Tibial artery (tissue), 4 donors: ENCODE measurements around the gene NOTUM.

Experiments used
- DNase-seq, 2 donors: peaks; one replicate each; pipeline ENCODE4 v3.0.0-alpha.2; 2019
- H3K27ac ChIP-seq, 2 donors: fragments of 200-600 bp; sonication (generic) in 1 of 2; 1 replicate in 1 of 2; 2 replicates in 1 of 2; pipeline ENCODE4 v1.5.1; 2018 to 2019; ENCODE audit warnings: mild to moderate bottlenecking in 1 of 2
- H3K27me3 ChIP-seq, 2 donors: fragments of 200-600 bp; sonication (generic) in 1 of 2; one replicate each; pipeline versions ENCODE4 v1.5.1 to v1.6.0; 2016 to 2019
- H3K36me3 ChIP-seq, 3 donors: fragments of 200-600 bp; sonication (generic) in 2 of 3; one replicate each; pipeline ENCODE4 v1.5.1; 2016 to 2019; ENCODE audit warnings: mild to moderate bottlenecking in 2 of 3
- H3K4me1 ChIP-seq, 4 donors: fragments of 200-600 bp; sonication (generic) in 2 of 4; 1 replicate in 3 of 4; 2 replicates in 1 of 4; pipeline ENCODE4 v1.5.1; 2016 to 2019
- H3K4me3 ChIP-seq, 2 donors: fragments of 200-600 bp; sonication (generic) in 1 of 2; 1 replicate in 1 of 2; 2 replicates in 1 of 2; pipeline ENCODE4 v1.5.1; 2018 to 2019; ENCODE audit warnings: mild to moderate bottlenecking in 2 of 2
- H3K9me3 ChIP-seq, 3 donors: fragments of 200-600 bp; sonication (generic) in 1 of 3; one replicate each; pipeline ENCODE4 v1.5.1; 2016 to 2019
- intact Hi-C: fragments of 100-400 bp; cut with DNase I; formaldehyde crosslinking; loops from one replicate; pipeline ENCODE4 v1.15.0; 2023; ENCODE audit warnings: low total_unique reads
- TF ChIP-seq, protein P1 (sequence below), 2 experiments: fragments of 200-600 bp in 1 of 2; fragments of 450-650 bp in 1 of 2; IDR thresholded peaks; one replicate each; pipeline ENCODE4 v1.5.1; 2017 to 2019; ENCODE audit warnings: antibody characterized with exemption in 2 of 2, mild to moderate bottlenecking in 1 of 2, moderate library complexity in 1 of 2

The NOTUM gene

DNA sequence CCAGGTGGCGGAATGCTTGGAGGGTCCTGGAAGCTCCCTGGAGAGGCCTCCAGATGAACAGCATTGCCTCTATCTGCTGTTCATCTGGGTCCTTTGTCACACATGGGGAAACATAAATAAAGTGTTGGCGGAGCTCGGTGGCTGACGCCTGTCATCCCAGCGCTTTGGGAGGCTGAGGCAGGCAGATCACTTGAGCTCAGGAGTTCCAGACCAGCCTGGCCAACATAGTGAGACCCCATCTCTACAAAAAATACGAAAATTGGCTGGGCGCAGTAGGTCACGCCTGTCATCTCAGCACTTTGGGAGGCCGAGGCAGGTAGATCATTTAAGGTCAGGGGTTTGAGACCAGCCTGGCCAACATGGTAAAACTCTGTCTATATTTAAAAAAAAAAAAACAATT is 16.1 kb downstream of the NOTUM start:
- intact Hi-C loops: no loop called here
- H3K27me3 ChIP-seq: peaks cover 0 to 52% of the 10 kb centered on the region in 2 donors
- TF ChIP-seq, protein P1, sequence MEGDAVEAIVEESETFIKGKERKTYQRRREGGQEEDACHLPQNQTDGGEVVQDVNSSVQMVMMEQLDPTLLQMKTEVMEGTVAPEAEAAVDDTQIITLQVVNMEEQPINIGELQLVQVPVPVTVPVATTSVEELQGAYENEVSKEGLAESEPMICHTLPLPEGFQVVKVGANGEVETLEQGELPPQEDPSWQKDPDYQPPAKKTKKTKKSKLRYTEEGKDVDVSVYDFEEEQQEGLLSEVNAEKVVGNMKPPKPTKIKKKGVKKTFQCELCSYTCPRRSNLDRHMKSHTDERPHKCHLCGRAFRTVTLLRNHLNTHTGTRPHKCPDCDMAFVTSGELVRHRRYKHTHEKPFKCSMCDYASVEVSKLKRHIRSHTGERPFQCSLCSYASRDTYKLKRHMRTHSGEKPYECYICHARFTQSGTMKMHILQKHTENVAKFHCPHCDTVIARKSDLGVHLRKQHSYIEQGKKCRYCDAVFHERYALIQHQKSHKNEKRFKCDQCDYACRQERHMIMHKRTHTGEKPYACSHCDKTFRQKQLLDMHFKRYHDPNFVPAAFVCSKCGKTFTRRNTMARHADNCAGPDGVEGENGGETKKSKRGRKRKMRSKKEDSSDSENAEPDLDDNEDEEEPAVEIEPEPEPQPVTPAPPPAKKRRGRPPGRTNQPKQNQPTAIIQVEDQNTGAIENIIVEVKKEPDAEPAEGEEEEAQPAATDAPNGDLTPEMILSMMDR (IDR thresholded peaks at IDR 0.05): no peak

DNA sequence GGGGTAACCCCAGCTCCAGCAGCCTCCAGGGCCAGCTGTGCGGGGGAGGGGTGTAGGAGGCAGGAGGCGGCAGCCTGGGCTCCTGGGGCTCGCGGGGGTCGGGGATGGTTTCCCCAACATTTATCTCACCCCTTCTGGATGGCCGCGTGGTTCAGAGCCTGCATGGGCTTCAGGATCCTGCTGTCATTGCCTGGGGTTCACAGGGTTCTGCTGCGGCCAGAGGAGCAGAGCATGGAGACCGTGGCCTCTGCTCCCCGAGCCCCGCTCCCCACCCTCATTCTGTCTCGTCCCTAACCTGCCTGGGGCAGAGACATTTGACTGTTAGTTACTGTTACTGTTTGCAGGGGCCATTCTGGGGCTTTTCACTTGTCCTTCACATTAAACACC is 18.8 kb downstream of the NOTUM start:
- intact Hi-C loops: no loop called here
- H3K9me3 ChIP-seq: no peaks in the 10 kb centered on the region
- no peak for DNase-seq
- H3K4me3 ChIP-seq: no peak overlapping the region
- TF ChIP-seq, protein P1 (IDR thresholded peaks at IDR 0.05): no peak
- peaks cover 0 to 28% (median 23%) of the 10 kb centered on the region in 4 donors for H3K4me1 ChIP-seq
- H3K36me3 ChIP-seq: no peaks in the 10 kb centered on the region
- no peak overlapping the region for H3K27ac ChIP-seq
- H3K27me3 ChIP-seq: peaks cover 0 to 74% of the 10 kb centered on the region in 2 donors

More for the DNA sequence above, 16.1 kb downstream of the NOTUM start:
- peaks cover 0 to 12% (median 8%) of the 10 kb centered on the region in 4 donors for H3K4me1 ChIP-seq
- H3K4me3 ChIP-seq: no peak overlapping the region
- H3K36me3 ChIP-seq: no peaks in the 10 kb centered on the region
- H3K9me3 ChIP-seq: no peaks in the 10 kb centered on the region
- no peak for DNase-seq
- H3K27ac ChIP-seq: no peak overlapping the region

DNA sequence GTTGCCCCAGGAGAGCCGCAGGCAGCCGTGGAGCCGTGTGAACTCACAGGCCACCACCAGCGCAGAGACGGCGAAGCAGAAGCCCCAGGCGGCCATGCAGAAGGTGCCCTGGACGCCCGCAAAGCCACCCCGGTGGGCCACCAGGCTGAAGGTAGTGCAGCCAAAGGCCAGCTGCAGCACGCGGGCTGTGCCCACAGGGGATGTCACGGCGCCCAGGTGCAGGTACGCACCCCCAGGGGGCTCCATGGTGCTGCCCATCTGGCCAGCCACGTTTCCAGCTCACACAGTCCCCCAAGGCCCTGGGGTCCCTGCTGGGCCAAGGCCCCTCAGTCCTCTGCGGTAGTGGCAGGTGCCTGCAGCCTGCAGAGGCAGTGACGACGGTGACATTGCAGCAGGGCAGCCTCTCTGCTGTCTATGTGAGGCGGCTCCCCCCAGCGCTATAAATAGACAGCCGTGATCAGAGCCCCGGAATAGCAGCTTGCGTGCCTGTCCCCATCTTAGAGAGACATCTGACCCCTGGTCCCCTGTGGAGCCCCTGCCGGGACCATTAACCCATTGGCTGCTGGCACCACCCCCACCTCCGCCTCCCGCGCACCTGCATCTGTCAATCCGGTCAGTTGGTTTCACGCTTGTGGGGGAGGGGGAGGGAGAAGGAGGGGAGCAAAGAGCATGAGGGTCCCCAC is 19.4 kb downstream of the NOTUM start:
- H3K27me3 ChIP-seq: peaks cover 0 to 79% of the 10 kb centered on the region in 2 donors
- intact Hi-C loops: no loop called here
- H3K4me1 ChIP-seq: peaks cover 0 to 32% (median 28%) of the 10 kb centered on the region in 4 donors
- H3K36me3 ChIP-seq: no peaks in the 10 kb centered on the region
- no peak overlapping the region for H3K27ac ChIP-seq
- TF ChIP-seq, protein P1 (IDR thresholded peaks at IDR 0.05): no peak
- no peak overlapping the region for H3K4me3 ChIP-seq
- DNase-seq: no peak
- H3K9me3 ChIP-seq: no peaks in the 10 kb centered on the region

DNA sequence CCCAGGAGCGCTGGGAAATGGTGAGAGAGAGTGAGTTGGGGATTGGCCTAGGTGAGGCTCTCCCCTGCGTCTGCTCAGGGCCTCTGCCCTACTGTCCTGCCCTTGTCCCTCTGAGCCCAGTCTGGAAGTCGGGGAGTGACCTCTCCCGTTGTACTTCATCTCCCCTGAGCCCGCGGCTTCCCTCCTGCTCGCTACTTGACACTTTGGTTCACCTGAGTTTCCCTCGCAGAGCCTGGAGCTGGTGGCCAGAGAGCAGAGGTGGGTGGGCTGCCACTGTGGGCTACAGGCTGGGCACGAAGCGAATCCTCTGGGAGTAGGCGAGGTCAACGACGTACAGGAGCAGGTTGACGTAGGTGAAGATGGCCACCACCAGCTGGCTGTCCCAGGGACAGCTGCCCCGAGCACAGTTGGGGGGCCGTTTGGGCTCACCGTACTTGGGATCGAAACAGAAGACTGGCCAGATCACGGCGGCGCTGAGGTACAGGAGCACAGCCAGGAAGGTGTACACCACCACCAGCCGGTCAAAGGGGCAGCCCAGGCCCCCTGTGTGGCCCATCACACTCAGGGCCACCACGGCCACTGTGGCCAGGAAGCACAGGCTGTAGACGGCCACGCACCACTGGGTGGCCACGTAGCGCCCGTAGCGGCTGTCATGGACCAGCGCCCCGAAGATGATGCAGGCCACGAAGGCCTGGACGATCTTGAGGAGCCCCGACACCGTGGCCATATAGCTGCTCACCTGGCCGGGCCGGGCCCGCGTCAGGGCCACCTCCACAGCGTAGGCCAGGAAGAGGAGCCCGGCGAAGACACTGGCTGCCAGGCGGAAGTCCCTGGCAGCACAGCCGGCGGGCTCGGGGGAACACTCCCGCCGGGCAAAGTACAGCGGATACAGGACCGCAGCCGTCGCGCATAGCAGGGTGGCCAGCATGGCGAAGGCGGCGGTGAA is 20.2 kb downstream of the NOTUM start:
- Histone ChIP-seq H3K27ac (no peak overlapping the region), H3K27me3 (peaks cover 0 to 85% of the 10 kb centered on the region in 2 donors), H3K4me1 (peaks cover 0 to 33% (median 30%) of the 10 kb centered on the region in 4 donors), H3K36me3 (no peaks in the 10 kb centered on the region), H3K4me3 (no peak overlapping the region), H3K9me3 (no peaks in the 10 kb centered on the region)
- DNase-seq: no peak
- intact Hi-C loops: no loop called here
- TF ChIP-seq, protein P1 (IDR thresholded peaks at IDR 0.05): no peak

DNA sequence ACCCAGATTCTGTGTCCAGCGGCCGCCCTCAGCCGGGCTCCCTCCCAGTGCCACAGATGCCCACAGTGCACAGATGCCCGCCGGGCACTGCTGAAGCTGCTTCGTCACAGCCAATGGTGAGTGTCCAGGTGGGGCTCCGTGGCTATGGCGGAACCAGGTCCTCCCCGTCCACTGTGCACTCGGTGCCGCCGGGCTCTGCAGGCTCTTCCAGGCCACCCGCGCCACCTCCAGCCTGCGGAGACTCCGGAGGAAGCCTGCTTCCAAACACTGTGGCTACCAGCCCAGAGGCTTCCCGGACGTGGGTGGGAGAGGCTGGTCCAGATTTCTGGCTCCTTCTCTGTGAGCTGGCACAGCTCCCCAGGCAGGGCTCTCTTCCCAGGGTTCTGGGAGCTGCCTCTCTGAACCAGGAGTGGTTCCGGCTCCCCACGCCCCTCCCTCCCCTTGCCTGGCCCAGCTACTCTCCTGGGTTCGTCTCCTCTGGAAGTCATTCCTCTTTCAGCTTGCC is 21.1 kb downstream of the NOTUM start:
- TF ChIP-seq, protein P1 (IDR thresholded peaks at IDR 0.05): no peak
- H3K4me3 ChIP-seq: no peak overlapping the region
- H3K9me3 ChIP-seq: no peaks in the 10 kb centered on the region
- intact Hi-C loops: no loop called here
- peaks cover 0 to 33% (median 30%) of the 10 kb centered on the region in 4 donors for H3K4me1 ChIP-seq
- H3K27ac ChIP-seq: no peak overlapping the region
- DNase-seq: peak in 1 of 2 donors; percentile 81
- no peaks in the 10 kb centered on the region for H3K36me3 ChIP-seq
- H3K27me3 ChIP-seq: peaks cover 0 to 92% of the 10 kb centered on the region in 2 donors
